Caco-2 (cell line): ENCODE results near the gene FAM83E. TPM values are rescaled to one million over a fixed set of nuclear protein-coding genes. Genes with fewer than 3 reads are reported as not detected.

Experiments used
- BruUV-seq: library from RNA; stranded (reverse); fragments of 400-500 nt; replicated peaks from 2 replicates; lab custom pipeline; 2021; lab: Mats Ljungman, UMichigan
- CTCF ChIA-PET: fragments of 300-600 bp; sonication (Branson Sonifier 250); formaldehyde crosslinking; loops from one replicate; lab custom pipeline; 2022; ENCODE audit warnings: antibody characterized with exemption; lab: Charles Lee
- POLR2A ChIA-PET: fragments of 300-600 bp; sonication (Branson Sonifier 250); formaldehyde crosslinking; loops from one replicate; lab custom pipeline; 2022; ENCODE audit warnings: antibody characterized with exemption; lab: Charles Lee
- DNase-seq, 2 experiments: peaks; one replicate each; pipeline versions ENCODE4 v3.0.0 to v3.0.0-alpha.2; 2020 to 2022
- H3K27me3 ChIP-seq: replicated peaks from 2 replicates; pipeline ENCODE4 v1.6.0; 2011; ENCODE audit warnings: low read length; ENCODE audit not compliant: control insufficient read depth, insufficient read depth
- H3K36me3 ChIP-seq: 2 replicates; pipeline ENCODE4 v1.5.1; 2011; ENCODE audit warnings: low read length; ENCODE audit not compliant: control insufficient read depth, insufficient read depth
- H3K4me1 ChIP-seq: fragments of 250-450 bp; sonication (Bioruptor Pico); 2 replicates; pipeline ENCODE4 v1.5.1; 2020; ENCODE audit warnings: mild to moderate bottlenecking
- H3K4me3 ChIP-seq: 2 replicates; pipeline ENCODE4 v1.5.1; 2011; ENCODE audit warnings: low read depth, mild to moderate bottlenecking, control low read depth, low read length
- H3K9me3 ChIP-seq: fragments of 250-450 bp; sonication (Bioruptor Pico); 2 replicates; pipeline ENCODE4 v1.5.1; 2020; ENCODE audit warnings: mild to moderate bottlenecking, moderate library complexity
- H3K27ac Mint-ChIP-seq: one replicate; pipeline ENCODE4 v1.8.0; 2022; ENCODE audit warnings: mixed read lengths; ENCODE audit not compliant: unreplicated experiment
- H3K27me3 Mint-ChIP-seq: one replicate; pipeline ENCODE4 v1.8.0; 2022; ENCODE audit warnings: mixed read lengths; ENCODE audit not compliant: insufficient read depth, unreplicated experiment
- H3K36me3 Mint-ChIP-seq: one replicate; pipeline ENCODE4 v1.8.0; 2022; ENCODE audit warnings: mild to moderate bottlenecking, mixed read lengths; ENCODE audit not compliant: insufficient read depth, unreplicated experiment
- H3K4me1 Mint-ChIP-seq: one replicate; pipeline ENCODE4 v1.8.0; 2022; ENCODE audit warnings: low read depth, mixed read lengths; ENCODE audit not compliant: unreplicated experiment
- H3K4me3 Mint-ChIP-seq: one replicate; pipeline ENCODE4 v1.8.0; 2022; ENCODE audit warnings: mild to moderate bottlenecking, moderate library complexity, mixed read lengths; ENCODE audit not compliant: unreplicated experiment
- H3K9me3 Mint-ChIP-seq: one replicate; pipeline ENCODE4 v1.8.0; 2022; ENCODE audit warnings: mixed read lengths; ENCODE audit not compliant: unreplicated experiment
- intact Hi-C: fragments of 100-400 bp; cut with micrococcal nuclease; formaldehyde crosslinking; loops from one replicate; pipeline ENCODE4 v1.10.0; 2022; ENCODE audit not compliant: unreplicated experiment
- total RNA-seq: library from RNA; stranded (reverse); gene quantifications from 2 replicates; pipeline ENCODE4 v1.2.3, GENCODE V29; 2022
- TF ChIP-seq, protein P1 (sequence below), 2 experiments: fragments of 200-600 bp in 1 of 2; IDR thresholded peaks; 1 replicate in 1 of 2; 2 replicates in 1 of 2; pipeline versions ENCODE4 v1.5.1 to v1.8.0; 2011 to 2022; ENCODE audit warnings: antibody characterized with exemption in 1 of 2, control low read depth in 1 of 2, inconsistent platforms in 1 of 2, low read depth in 1 of 2, low read length in 1 of 2, mild to moderate bottlenecking in 1 of 2, moderate library complexity in 1 of 2; ENCODE audit not compliant: insufficient read depth in 1 of 2, severe bottlenecking in 1 of 2, unreplicated experiment in 1 of 2

The FAM83E gene
- total RNA-seq, 1 experiment from 2014 or later: 6.8 TPM

DNA sequence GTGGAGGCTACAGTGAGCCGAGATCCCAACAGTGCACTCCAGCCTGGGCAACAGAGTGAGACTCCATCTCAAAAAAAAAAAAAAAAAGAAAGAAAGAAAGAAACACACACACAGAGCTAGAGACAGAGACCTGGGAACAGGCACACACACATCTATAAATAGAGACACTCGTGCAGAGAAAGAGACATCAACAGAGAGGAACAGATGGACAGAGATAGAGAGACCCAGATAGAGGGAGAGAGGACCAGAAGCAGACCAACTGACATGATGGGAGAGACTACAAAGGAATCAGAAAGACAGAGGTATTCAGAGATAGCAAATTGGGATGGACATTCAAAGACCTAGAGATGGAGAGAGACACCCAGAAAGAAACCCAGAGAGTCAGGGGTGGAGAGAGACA, 33.3 kb upstream of the FAM83E start:
- peaks cover 9% of the 10 kb centered on the region; the same call in 1 of the 2 replicates for H3K4me1 ChIP-seq
- ChIA-PET CTCF (no interaction called here), POLR2A (no interaction called here)
- H3K4me3 ChIP-seq: no peak overlapping the region
- no peak overlapping the region for H3K27ac Mint-ChIP-seq
- no peak overlapping the region for H3K4me3 Mint-ChIP-seq
- TF ChIP-seq, protein P1, sequence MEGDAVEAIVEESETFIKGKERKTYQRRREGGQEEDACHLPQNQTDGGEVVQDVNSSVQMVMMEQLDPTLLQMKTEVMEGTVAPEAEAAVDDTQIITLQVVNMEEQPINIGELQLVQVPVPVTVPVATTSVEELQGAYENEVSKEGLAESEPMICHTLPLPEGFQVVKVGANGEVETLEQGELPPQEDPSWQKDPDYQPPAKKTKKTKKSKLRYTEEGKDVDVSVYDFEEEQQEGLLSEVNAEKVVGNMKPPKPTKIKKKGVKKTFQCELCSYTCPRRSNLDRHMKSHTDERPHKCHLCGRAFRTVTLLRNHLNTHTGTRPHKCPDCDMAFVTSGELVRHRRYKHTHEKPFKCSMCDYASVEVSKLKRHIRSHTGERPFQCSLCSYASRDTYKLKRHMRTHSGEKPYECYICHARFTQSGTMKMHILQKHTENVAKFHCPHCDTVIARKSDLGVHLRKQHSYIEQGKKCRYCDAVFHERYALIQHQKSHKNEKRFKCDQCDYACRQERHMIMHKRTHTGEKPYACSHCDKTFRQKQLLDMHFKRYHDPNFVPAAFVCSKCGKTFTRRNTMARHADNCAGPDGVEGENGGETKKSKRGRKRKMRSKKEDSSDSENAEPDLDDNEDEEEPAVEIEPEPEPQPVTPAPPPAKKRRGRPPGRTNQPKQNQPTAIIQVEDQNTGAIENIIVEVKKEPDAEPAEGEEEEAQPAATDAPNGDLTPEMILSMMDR (IDR thresholded peaks at IDR 0.05; ENCODE audit: insufficient read depth in 1 of 2, low read depth in 1 of 2, low read length in 1 of 2, severe bottlenecking in 1 of 2, unreplicated experiment in 1 of 2): no peak
- H3K27me3 ChIP-seq: no peaks in the 10 kb centered on the region
- no peaks in the 10 kb centered on the region for H3K36me3 Mint-ChIP-seq
- no peaks in the 10 kb centered on the region for H3K27me3 Mint-ChIP-seq
- no peaks in the 10 kb centered on the region for H3K9me3 ChIP-seq
- intact Hi-C loops: loop anchor here (5.0 kb wide), 1 partner anchor 39 kb away; no protein-coding TSS in a partner anchor
- DNase-seq: no peak
- no TSS peak for BruUV-seq
- H3K9me3 Mint-ChIP-seq: no peaks in the 10 kb centered on the region
- no peaks in the 10 kb centered on the region for H3K36me3 ChIP-seq
- H3K4me1 Mint-ChIP-seq: peaks cover 16% of the 10 kb centered on the region

DNA sequence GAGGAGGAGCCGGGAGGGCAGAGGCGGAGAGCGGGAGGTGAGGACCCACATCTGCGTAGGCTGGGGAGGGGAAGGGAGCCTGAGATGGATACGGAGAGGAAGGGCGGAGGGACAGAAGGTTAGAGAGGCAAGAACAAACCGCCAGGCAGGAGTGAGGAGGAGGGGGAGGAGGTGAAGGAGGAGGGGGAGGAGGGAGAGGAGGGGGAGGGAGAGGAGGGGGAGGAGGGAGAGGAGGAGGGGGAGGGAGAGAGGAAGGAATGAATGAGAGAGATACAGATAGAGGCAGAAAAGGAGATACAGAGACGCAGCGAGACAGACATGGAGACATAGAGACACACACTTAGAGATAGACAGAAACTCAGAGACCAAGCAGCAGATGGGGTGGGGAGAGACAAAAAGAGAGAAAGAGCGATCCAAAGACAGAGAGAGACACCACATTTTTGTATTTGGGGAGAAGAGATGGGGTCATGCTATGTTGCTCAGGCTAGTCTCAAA, 31.9 kb upstream of the FAM83E start:
- ChIA-PET CTCF (interaction anchor here (1.0 to 2.7 kb wide), 8 partner anchors 9 to 196 kb away, joined by 3 to 28 read pairs (median 6); partner anchors contain the start of genes DBP and FUT2), POLR2A (interaction anchor here (2.0 to 2.1 kb wide), 2 partner anchors 28 to 225 kb away, joined by 7 to 12 read pairs; partner anchors contain the start of genes PPP1R15A, RPL18 and SPHK2)
- Histone ChIP-seq H3K27me3 (no peaks in the 10 kb centered on the region), H3K9me3 (no peaks in the 10 kb centered on the region), H3K4me3 (no peak overlapping the region; the same call in 1 of the 2 replicates), H3K4me1 (peaks cover 9% of the 10 kb centered on the region; the same call in 1 of the 2 replicates), H3K36me3 (no peaks in the 10 kb centered on the region)
- Mint-ChIP-seq H3K27ac (no peak overlapping the region), H3K36me3 (no peaks in the 10 kb centered on the region), H3K4me3 (peak overlapping the region; percentile 77), H3K27me3 (no peaks in the 10 kb centered on the region), H3K9me3 (no peaks in the 10 kb centered on the region), H3K4me1 (peaks cover 16% of the 10 kb centered on the region)
- TF ChIP-seq, protein P1 (IDR thresholded peaks at IDR 0.05; ENCODE audit: insufficient read depth in 1 of 2, low read depth in 1 of 2, low read length in 1 of 2, severe bottlenecking in 1 of 2, unreplicated experiment in 1 of 2): no peak
- no peak for DNase-seq
- BruUV-seq: no TSS peak
- intact Hi-C loops: loop anchor here (1.0 to 5.0 kb wide), 5 partner anchors 9 to 138 kb away; partner anchors contain the start of gene DBP

DNA sequence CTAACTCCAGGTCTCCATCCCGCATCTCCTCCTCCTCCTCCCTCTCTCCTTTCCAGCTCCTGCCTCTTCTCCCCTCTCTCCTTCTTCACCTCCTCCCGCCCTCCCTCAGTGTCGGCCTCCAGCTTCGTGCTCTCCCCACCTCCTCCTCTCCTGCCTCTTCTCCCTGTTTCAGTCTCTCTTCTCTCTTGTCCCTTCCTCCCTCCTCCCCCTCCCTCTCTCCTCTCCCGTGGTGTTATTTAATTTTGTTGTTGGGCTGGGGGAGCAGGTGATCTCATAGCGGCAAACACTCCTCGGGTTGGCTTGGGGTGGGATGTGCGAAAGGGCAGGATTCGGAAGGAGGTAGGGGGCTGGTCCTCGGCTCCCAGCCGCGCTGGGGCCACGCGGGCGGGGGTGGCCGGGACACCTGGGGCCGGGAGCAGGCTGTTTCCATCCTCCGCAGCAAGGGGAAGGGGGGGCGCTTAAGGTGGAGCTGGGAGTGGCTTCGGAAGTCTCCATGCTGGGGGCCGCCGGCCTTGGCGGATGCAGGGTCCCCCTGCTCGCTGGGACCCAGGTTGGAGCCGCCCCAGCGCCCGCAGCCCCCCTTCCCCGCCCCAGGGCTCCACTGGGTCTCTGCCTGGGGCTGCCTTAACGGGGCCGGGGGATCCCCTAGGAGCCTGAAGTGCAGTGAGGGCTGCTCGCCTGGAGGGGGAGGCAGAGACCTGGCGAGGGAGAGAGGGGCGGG, 31.3 kb upstream of the FAM83E start, which contains the start of gene CA11:
CA11 (minus strand) TSS at position 187 of the 721 bp plus-strand sequence. CDS start 555 bp downstream, outside the sequence.
- DNase-seq: peak; percentile 94 to 95
- Mint-ChIP-seq H3K4me1 (peaks cover 16% of the 10 kb centered on the region), H3K27me3 (no peaks in the 10 kb centered on the region), H3K27ac (peak within 1 kb of the TSS; percentile 69), H3K36me3 (no peaks in the 10 kb centered on the region), H3K9me3 (no peaks in the 10 kb centered on the region), H3K4me3 (peak within 1 kb of the TSS; percentile 77)
- BruUV-seq: no TSS peak
- TF ChIP-seq, protein P1 (IDR thresholded peaks at IDR 0.05; ENCODE audit: insufficient read depth in 1 of 2, low read depth in 1 of 2, low read length in 1 of 2, severe bottlenecking in 1 of 2, unreplicated experiment in 1 of 2): peak; percentile 93 to 96
- ChIA-PET POLR2A (interaction anchor here (0.6 to 2.1 kb wide), 5 partner anchors 16 to 226 kb away, joined by 3 to 12 read pairs (median 5); partner anchors contain the start of genes PPP1R15A, RPL18 and SPHK2), CTCF (interaction anchor here (0.6 to 2.7 kb wide), 13 partner anchors 9 to 197 kb away, joined by 3 to 28 read pairs (median 6); partner anchors contain the start of genes DBP and FUT2)
- intact Hi-C loops: loop anchor here (1.0 to 5.0 kb wide), 5 partner anchors 9 to 138 kb away; partner anchors contain the start of gene DBP
- Histone ChIP-seq H3K27me3 (no peaks in the 10 kb centered on the region), H3K9me3 (no peaks in the 10 kb centered on the region), H3K4me1 (peaks cover 9% of the 10 kb centered on the region; the same call in 1 of the 2 replicates), H3K36me3 (no peaks in the 10 kb centered on the region), H3K4me3 (peak within 1 kb of the TSS; percentile 56)
